ENCODE data around the gene SERF2.
"Not testable (repeated sequence)": the region's sequence is repeated elsewhere in the genome, so short reads cannot be mapped to it uniquely, and the experiment has no call there.

- TF ChIP-seq CTCF, POLR2A (IDR thresholded peaks at IDR 0.05): not testable (repeated sequence)
Observed at GRCh38 chr15:43802676-43803075, 10.6 kb downstream of the SERF2 start.
